RWPE1 (cell line): Measurements from ENCODE around the gene LGALS7.
"Not testable (repeated sequence)": the region's sequence is repeated elsewhere in the genome, so short reads cannot be mapped to it uniquely, and the experiment has no call there.

Experiments used
- CTCF ChIA-PET: fragments of 350-600 bp; sonication (Branson Sonifier 250); formaldehyde crosslinking; extraction: SDS; loops from one replicate; lab custom pipeline; 2021; lab: Yijun Ruan, JAX
- POLR2A ChIA-PET: fragments of 400-600 bp; formaldehyde crosslinking; extraction: SDS; loops from one replicate; lab custom pipeline; 2020; ENCODE audit warnings: antibody characterized with exemption; ENCODE audit not compliant: low non-redundant PET; lab: Yijun Ruan, JAX
- DNase-seq: peaks from one replicate; pipeline ENCODE4 v3.0.0; 2012; ENCODE audit warnings: low spot score
- H3K27ac ChIP-seq: fragments of 450-650 bp; 2 replicates; pipeline ENCODE4 v1.5.1; 2017
- TF ChIP-seq, protein P1 (sequence below): fragments of 450-650 bp; conservative IDR thresholded peaks from 2 replicates; pipeline ENCODE4 v1.5.1; 2017; ENCODE audit warnings: low read depth, mild to moderate bottlenecking

LGALS7 gene

DNA sequence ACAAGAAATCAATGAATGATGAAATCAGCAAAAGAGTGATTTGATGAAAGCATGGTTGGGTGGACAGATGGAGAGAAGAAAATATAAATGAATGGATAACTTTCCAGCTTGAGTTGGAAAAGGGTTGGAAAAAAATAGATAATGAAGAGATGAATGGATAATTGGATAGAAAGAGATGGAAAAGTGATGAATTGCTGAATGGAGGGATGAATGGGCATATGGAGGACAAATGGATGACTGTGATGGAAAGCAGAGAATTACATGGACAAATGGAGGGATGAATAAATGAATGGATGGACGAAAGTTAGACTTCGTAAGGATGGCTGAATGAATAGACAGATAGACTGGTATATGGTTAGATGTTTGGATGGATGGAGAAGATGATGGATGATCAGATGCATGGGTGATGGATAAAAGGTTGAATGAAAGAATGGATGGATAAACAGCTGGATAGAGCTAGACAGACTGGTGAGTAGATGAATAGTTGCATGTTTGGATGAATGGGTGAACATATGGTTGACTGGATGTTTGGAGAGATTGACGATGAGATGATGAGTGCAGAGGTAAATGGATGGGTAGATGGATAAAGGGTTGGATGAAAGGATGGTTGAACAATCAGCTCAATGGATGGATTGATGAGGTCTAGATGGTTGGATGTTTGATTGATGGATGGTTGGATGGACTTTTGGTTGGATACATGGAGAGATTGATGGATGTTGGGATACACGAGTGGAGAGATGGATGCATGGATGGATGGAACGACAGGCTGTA lies 27.4 kb upstream of the LGALS7 start:
- no peak overlapping the region for H3K27ac ChIP-seq
- POLR2A ChIA-PET, result no interaction called here
- DNase-seq, result no peak
- CTCF ChIA-PET, result no interaction called here
- TF ChIP-seq, protein P1, sequence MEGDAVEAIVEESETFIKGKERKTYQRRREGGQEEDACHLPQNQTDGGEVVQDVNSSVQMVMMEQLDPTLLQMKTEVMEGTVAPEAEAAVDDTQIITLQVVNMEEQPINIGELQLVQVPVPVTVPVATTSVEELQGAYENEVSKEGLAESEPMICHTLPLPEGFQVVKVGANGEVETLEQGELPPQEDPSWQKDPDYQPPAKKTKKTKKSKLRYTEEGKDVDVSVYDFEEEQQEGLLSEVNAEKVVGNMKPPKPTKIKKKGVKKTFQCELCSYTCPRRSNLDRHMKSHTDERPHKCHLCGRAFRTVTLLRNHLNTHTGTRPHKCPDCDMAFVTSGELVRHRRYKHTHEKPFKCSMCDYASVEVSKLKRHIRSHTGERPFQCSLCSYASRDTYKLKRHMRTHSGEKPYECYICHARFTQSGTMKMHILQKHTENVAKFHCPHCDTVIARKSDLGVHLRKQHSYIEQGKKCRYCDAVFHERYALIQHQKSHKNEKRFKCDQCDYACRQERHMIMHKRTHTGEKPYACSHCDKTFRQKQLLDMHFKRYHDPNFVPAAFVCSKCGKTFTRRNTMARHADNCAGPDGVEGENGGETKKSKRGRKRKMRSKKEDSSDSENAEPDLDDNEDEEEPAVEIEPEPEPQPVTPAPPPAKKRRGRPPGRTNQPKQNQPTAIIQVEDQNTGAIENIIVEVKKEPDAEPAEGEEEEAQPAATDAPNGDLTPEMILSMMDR, result no peak

DNA sequence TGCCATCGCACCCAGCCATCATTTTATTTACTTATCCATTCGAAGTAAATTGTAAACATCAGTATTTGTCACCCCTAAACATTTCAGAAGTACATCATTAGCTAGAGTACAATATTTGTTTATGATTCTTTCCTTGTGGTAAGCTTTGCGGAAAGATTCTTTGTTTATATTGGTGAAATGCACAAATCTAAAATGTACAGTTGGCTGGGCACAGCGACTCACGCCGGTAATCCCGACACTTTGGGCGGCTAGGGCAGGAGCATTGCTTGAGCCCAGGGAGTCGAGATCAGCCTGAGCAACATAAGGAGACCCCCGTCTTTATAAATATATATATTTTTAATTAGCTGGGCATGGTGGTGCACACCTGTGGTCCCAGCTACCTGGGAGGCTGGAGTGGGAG lies 25.8 kb upstream of the LGALS7 start:
- ChIA-PET CTCF (interaction anchor here (0.6 to 0.7 kb wide), 2 partner anchors 30 to 276 kb away, joined by 3 to 4 read pairs; no protein-coding TSS in a partner anchor), POLR2A (no interaction called here)
- peak overlapping the region; percentile 45; the same call in 1 of the 2 replicates for H3K27ac ChIP-seq

DNA sequence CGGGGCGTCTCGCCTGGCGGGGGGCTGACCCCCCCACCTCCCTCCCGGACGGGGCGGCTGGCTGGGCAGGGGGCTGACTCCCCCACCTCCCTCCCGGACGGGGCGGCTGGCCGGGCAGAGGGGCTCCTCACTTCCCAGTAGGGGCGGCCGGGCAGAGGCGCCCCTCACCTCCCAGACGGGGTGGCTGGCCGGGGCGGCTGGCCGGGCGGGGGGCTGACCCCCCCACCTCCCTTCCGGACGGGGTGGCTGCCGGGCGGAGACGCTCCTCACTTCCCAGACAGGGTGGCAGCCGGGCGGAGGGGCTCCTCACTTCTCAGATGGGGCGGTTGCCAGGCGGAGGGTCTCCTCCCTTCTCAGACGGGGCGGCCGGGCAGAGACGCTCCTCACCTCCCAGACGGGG lies 24.5 kb upstream of the LGALS7 start:
- CTCF ChIA-PET, H3K27ac ChIP-seq, POLR2A ChIA-PET, DNase-seq: not testable (repeated sequence)

More for the DNA sequence above, 25.8 kb upstream of the LGALS7 start:
- TF ChIP-seq, protein P1, result no peak
- DNase-seq, result no peak

DNA sequence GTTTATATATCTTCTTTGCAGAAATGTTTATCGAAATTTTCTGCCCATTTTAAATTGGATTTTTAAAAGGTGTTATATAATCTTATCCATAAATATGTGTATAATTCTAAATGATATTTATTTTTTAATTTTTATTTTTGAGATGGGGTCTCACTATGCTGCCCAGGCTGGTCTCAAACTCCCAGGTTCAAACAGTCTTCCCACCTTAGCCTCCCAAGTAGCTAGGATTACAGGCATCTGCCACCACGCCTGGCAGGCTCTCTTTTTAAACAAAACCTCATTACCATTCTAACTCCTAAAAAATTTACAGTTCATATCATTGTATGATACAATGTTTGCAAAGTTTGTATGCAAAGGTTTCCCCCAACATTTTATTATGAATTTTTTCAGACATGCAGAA lies 22.8 kb upstream of the LGALS7 start:
- ChIA-PET CTCF (no interaction called here), POLR2A (no interaction called here)
- no peak overlapping the region for H3K27ac ChIP-seq
- TF ChIP-seq, protein P1, result no peak
- DNase-seq, result no peak

DNA sequence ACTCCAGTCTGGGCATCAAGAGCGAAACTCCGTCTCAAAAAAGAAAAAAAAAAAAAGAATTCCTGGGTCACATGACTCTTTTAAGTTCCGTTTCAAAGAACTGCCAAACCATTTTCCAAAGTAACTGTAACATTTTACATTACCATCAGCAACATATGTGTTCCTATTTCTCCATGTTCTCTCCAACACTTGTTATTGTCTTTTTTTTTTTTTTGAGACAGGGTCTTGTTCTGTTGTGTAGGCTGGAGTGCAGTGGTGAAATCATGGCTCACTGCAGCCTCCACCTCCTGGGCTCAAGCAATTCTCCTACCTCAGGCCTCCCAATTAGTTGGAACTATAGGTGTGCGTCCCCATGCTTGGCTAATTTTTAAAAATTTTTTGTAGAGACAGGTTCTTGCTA lies 22.2 kb upstream of the LGALS7 start:
- H3K27ac ChIP-seq, result no peak overlapping the region
- CTCF ChIA-PET, result no interaction called here
- TF ChIP-seq, protein P1, result no peak
- no peak for DNase-seq
- POLR2A ChIA-PET, result no interaction called here

DNA sequence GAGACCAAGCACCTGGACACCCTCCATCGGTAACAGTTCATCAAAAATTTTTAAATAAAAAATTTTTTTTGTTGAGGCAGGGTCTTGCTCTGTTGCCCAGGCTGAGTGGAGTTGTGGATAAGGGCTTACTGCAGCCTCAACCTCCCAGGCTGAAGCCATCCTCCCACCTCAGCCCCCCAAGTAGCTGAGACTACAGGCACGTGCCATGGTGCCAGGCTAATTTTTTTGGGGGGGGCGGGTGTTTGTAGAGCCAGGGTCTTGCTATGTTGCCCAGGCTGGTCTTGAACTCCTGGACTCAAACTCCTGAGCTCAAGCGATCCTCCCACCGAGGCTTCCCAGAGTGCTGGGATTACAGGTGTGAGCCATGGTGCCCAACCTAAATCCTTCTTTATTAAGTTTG lies 20.4 kb upstream of the LGALS7 start:
- no peak for DNase-seq
- ChIA-PET CTCF (interaction anchor here (0.6 kb wide), 1 partner anchor 391 kb away, joined by 3 read pairs; the partner anchor contains the start of gene FAM98C), POLR2A (no interaction called here)
- TF ChIP-seq, protein P1, result no peak
- peak overlapping the region; percentile 90 for H3K27ac ChIP-seq

DNA sequence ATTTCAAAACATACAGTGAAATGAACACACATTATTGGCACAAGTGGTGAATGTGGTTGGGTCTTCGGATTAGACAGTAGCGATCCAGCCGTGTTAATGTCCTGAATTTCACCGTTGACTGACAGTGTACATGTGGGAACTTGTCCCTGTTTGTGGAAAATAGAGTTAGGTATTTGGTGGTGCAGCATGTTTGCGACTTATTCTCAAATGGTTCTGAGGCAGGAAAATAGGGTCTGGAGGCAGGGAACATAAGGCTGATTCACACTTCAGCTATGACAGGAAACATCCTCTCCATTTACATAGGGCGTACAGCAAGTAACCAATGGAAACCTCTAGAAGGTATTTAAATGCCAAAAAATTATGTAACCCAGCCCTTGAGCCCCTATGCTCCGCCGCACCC lies 19.9 kb upstream of the LGALS7 start:
- DNase-seq, result peak; percentile 86
- peak overlapping the region; percentile 90 for H3K27ac ChIP-seq
- TF ChIP-seq, protein P1, result no peak
- ChIA-PET POLR2A (no interaction called here), CTCF (interaction anchor here (0.8 kb wide), 1 partner anchor 23 kb away, joined by 3 read pairs; no protein-coding TSS in a partner anchor)
